ENCODE measurements around the gene DCUN1D1.

The DCUN1D1 gene

GRCh38 chr3:182980204-182981037, at the start of gene DCUN1D1:
DCUN1D1 (minus strand) TSS chr3:182980538; CDS start chr3:182980489, 49 bp downstream.
- TF ChIP-seq GATA2 (IDR thresholded peaks at IDR 0.05; ENCODE audit: low read depth, low read length), result no peak
- no peak for TF ChIP-seq GATA3 (IDR thresholded peaks at IDR 0.05; ENCODE audit: low read depth, low read length)

- no peak for TF ChIP-seq GATA3 (IDR thresholded peaks at IDR 0.05; ENCODE audit: low read depth, low read length)
- TF ChIP-seq GATA2 (IDR thresholded peaks at IDR 0.05; ENCODE audit: low read depth, low read length), result no peak
These were observed 48.1 kb upstream of the DCUN1D1 start for GRCh38 chr3:183028416-183028815.

GRCh38 chr3:183027276-183027675, 46.9 kb upstream of the DCUN1D1 start:
- TF ChIP-seq GATA3 (IDR thresholded peaks at IDR 0.05; ENCODE audit: low read depth, low read length) (no peak), GATA2 (IDR thresholded peaks at IDR 0.05; ENCODE audit: low read depth, low read length) (no peak)

- no peak for TF ChIP-seq GATA2 (IDR thresholded peaks at IDR 0.05; ENCODE audit: low read depth, low read length)
- no peak for TF ChIP-seq GATA3 (IDR thresholded peaks at IDR 0.05; ENCODE audit: low read depth, low read length)
These were observed 42.7 kb upstream of the DCUN1D1 start for GRCh38 chr3:183022936-183023516.

GRCh38 chr3:183018421-183019192, 38.3 kb upstream of the DCUN1D1 start:
- no peak for TF ChIP-seq GATA2 (IDR thresholded peaks at IDR 0.05; ENCODE audit: low read depth, low read length)
- no peak for TF ChIP-seq GATA3 (IDR thresholded peaks at IDR 0.05; ENCODE audit: low read depth, low read length)

GRCh38 chr3:183015185-183015584, 34.8 kb upstream of the DCUN1D1 start:
- no peak for TF ChIP-seq GATA3 (IDR thresholded peaks at IDR 0.05; ENCODE audit: low read depth, low read length)
- no peak for TF ChIP-seq GATA2 (IDR thresholded peaks at IDR 0.05; ENCODE audit: low read depth, low read length)

GRCh38 chr3:183013856-183014255, 33.5 kb upstream of the DCUN1D1 start:
- TF ChIP-seq GATA3 (IDR thresholded peaks at IDR 0.05; ENCODE audit: low read depth, low read length), result no peak

- TF ChIP-seq GATA2 (IDR thresholded peaks at IDR 0.05; ENCODE audit: low read depth, low read length) (no peak), GATA3 (IDR thresholded peaks at IDR 0.05; ENCODE audit: low read depth, low read length) (no peak)
These were observed 32.7 kb upstream of the DCUN1D1 start for GRCh38 chr3:183013074-183013473.

- TF ChIP-seq GATA2 (IDR thresholded peaks at IDR 0.05; ENCODE audit: low read depth, low read length) (no peak), GATA3 (IDR thresholded peaks at IDR 0.05; ENCODE audit: low read depth, low read length) (no peak)
These were observed 28.5 kb upstream of the DCUN1D1 start for GRCh38 chr3:183008800-183009199.

- TF ChIP-seq GATA3 (IDR thresholded peaks at IDR 0.05; ENCODE audit: low read depth, low read length) (no peak), GATA2 (IDR thresholded peaks at IDR 0.05; ENCODE audit: low read depth, low read length) (no peak)
These were observed 28.0 kb upstream of the DCUN1D1 start for GRCh38 chr3:183008303-183008702.

GRCh38 chr3:183006396-183007002, 26.2 kb upstream of the DCUN1D1 start:
- TF ChIP-seq GATA3 (IDR thresholded peaks at IDR 0.05; ENCODE audit: low read depth, low read length), result no peak
- TF ChIP-seq GATA2 (IDR thresholded peaks at IDR 0.05; ENCODE audit: low read depth, low read length), result no peak

- TF ChIP-seq GATA3 (IDR thresholded peaks at IDR 0.05; ENCODE audit: low read depth, low read length), result no peak
- TF ChIP-seq GATA2 (IDR thresholded peaks at IDR 0.05; ENCODE audit: low read depth, low read length), result no peak
These were observed 19.4 kb upstream of the DCUN1D1 start for GRCh38 chr3:182999767-183000166.

GRCh38 chr3:182989566-182989965, 9.2 kb upstream of the DCUN1D1 start:
- no peak for TF ChIP-seq GATA2 (IDR thresholded peaks at IDR 0.05; ENCODE audit: low read depth, low read length)
- no peak for TF ChIP-seq GATA3 (IDR thresholded peaks at IDR 0.05; ENCODE audit: low read depth, low read length)

GRCh38 chr3:182986021-182986420, 5.7 kb upstream of the DCUN1D1 start:
- TF ChIP-seq GATA3 (IDR thresholded peaks at IDR 0.05; ENCODE audit: low read depth, low read length) (no peak), GATA2 (IDR thresholded peaks at IDR 0.05; ENCODE audit: low read depth, low read length) (no peak)

Data from SH-SY5Y (cell line).